ENCODE results near the gene CBR3.

GRCh38 chr21:36167541-36167940 lies 32.7 kb downstream of the CBR3 start:
- TF ChIP-seq, protein P1, sequence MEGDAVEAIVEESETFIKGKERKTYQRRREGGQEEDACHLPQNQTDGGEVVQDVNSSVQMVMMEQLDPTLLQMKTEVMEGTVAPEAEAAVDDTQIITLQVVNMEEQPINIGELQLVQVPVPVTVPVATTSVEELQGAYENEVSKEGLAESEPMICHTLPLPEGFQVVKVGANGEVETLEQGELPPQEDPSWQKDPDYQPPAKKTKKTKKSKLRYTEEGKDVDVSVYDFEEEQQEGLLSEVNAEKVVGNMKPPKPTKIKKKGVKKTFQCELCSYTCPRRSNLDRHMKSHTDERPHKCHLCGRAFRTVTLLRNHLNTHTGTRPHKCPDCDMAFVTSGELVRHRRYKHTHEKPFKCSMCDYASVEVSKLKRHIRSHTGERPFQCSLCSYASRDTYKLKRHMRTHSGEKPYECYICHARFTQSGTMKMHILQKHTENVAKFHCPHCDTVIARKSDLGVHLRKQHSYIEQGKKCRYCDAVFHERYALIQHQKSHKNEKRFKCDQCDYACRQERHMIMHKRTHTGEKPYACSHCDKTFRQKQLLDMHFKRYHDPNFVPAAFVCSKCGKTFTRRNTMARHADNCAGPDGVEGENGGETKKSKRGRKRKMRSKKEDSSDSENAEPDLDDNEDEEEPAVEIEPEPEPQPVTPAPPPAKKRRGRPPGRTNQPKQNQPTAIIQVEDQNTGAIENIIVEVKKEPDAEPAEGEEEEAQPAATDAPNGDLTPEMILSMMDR (tag by site-specific recombination; IDR thresholded peaks at IDR 0.05): no peak
- no peak for TF ChIP-seq ZBTB17 (tag by site-specific recombination; IDR thresholded peaks at IDR 0.05)
- TF ChIP-seq ZBTB8A (tag by site-specific recombination; IDR thresholded peaks at IDR 0.05): no peak
- no peak for TF ChIP-seq ZNF76 (tag by site-specific recombination; IDR thresholded peaks at IDR 0.05; ENCODE audit: borderline replicate concordance, low read depth)
- no peak for TF ChIP-seq ZNF121 (tag by site-specific recombination; IDR thresholded peaks at IDR 0.05)
- peak; percentile 65; the same call in 1 of the 2 replicates for TF ChIP-seq PRDM1 (tag by site-specific recombination; IDR thresholded peaks at IDR 0.05)
- no peak for TF ChIP-seq ZNF248 (tag by site-specific recombination; IDR thresholded peaks at IDR 0.05)
- no peak for TF ChIP-seq ZNF202 (tag by site-specific recombination; IDR thresholded peaks at IDR 0.05; ENCODE audit: borderline replicate concordance)
- TF ChIP-seq TCF7L2 (IDR thresholded peaks at IDR 0.05; ENCODE audit: borderline replicate concordance, low read depth, low read length): no peak
- no peak for TF ChIP-seq PRDM10 (tag by site-specific recombination; IDR thresholded peaks at IDR 0.05)
- TF ChIP-seq, protein P2, sequence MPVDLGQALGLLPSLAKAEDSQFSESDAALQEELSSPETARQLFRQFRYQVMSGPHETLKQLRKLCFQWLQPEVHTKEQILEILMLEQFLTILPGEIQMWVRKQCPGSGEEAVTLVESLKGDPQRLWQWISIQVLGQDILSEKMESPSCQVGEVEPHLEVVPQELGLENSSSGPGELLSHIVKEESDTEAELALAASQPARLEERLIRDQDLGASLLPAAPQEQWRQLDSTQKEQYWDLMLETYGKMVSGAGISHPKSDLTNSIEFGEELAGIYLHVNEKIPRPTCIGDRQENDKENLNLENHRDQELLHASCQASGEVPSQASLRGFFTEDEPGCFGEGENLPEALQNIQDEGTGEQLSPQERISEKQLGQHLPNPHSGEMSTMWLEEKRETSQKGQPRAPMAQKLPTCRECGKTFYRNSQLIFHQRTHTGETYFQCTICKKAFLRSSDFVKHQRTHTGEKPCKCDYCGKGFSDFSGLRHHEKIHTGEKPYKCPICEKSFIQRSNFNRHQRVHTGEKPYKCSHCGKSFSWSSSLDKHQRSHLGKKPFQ (tag by site-specific recombination; IDR thresholded peaks at IDR 0.05): no peak
- TF ChIP-seq ZNF274 (IDR thresholded peaks at IDR 0.05; ENCODE audit: low read length): no peak
- no peak for TF ChIP-seq ZNF274 (tag by site-specific recombination; IDR thresholded peaks at IDR 0.05; ENCODE audit: borderline replicate concordance)
- TF ChIP-seq ZNF302 (tag by site-specific recombination; IDR thresholded peaks at IDR 0.05; ENCODE audit: low read depth): no peak
